ENCODE data around the gene ZDHHC5.

- no peak for TF ChIP-seq CTCF (IDR thresholded peaks at IDR 0.05 in 4 of 5, conservative IDR thresholded peaks at IDR 0.05 in 1 of 5)
- TF ChIP-seq POLR2A (IDR thresholded peaks at IDR 0.05) = no peak
Measured at GRCh38 chr11:57735619-57736298, 67.8 kb downstream of the ZDHHC5 start.
